Type B pancreatic cell (in vitro differentiated cells): ENCODE data around the gene LYSMD1. TPM values are rescaled to one million over a fixed set of nuclear protein-coding genes. Genes with fewer than 3 reads are reported as not detected.
A peak's percentile ranks its signal among the peaks of the same experiment; 100 is the strongest.

Experiments used
- DNase-seq: peaks from one replicate; pipeline ENCODE4 v3.0.0; 2021; ENCODE audit warnings: mixed read lengths; ENCODE audit not compliant: unreplicated experiment; ENCODE audit errors: extremely low spot score
- H3K27ac Mint-ChIP-seq: 2 replicates; pipeline ENCODE4 v1.8.0; 2021; ENCODE audit warnings: mild to moderate bottlenecking, mixed read lengths
- H3K27me3 Mint-ChIP-seq: 2 replicates; pipeline ENCODE4 v1.8.0; 2021; ENCODE audit warnings: mixed read lengths
- H3K36me3 Mint-ChIP-seq: 2 replicates; pipeline ENCODE4 v1.8.0; 2021; ENCODE audit warnings: mixed read lengths
- H3K4me1 Mint-ChIP-seq: one replicate; pipeline ENCODE4 v1.8.0; 2021; ENCODE audit warnings: mixed read lengths; ENCODE audit not compliant: unreplicated experiment
- H3K4me3 Mint-ChIP-seq: 2 replicates; pipeline ENCODE4 v1.8.0; 2021; ENCODE audit warnings: mild to moderate bottlenecking, mixed read lengths
- H3K9me3 Mint-ChIP-seq: 2 replicates; pipeline ENCODE4 v1.8.0; 2021; ENCODE audit warnings: mixed read lengths
- CTCF ChIP-seq: fragments of 200-600 bp; sonication (generic); conservative IDR thresholded peaks from 2 replicates; pipeline ENCODE4 v1.5.0; 2021; ENCODE audit warnings: antibody characterized with exemption, mild to moderate bottlenecking
- total RNA-seq: library from RNA; stranded (reverse); gene quantifications from 2 replicates; pipeline ENCODE4 v1.2.1, GENCODE V29; 2021; ENCODE audit warnings: low replicate concordance

Gene LYSMD1
- total RNA-seq, 1 donor from 2014 or later, result 12.3 TPM

GRCh38 chr1:151167116-151167515, 1.4 kb upstream of the LYSMD1 start:
- H3K4me1 Mint-ChIP-seq, result peaks cover 26% of the 10 kb centered on the region
- H3K27ac Mint-ChIP-seq, result peak overlapping the region; percentile 98
- peaks cover 4% of the 10 kb centered on the region for H3K27me3 Mint-ChIP-seq
- H3K4me3 Mint-ChIP-seq, result peak overlapping the region; percentile 97
- TF ChIP-seq CTCF, result no peak
- no peak for DNase-seq
- no peaks in the 10 kb centered on the region for H3K9me3 Mint-ChIP-seq
- peaks cover 14% of the 10 kb centered on the region for H3K36me3 Mint-ChIP-seq

GRCh38 chr1:151166505-151166956, 829 bp upstream of the LYSMD1 start:
- Mint-ChIP-seq H3K27ac (peak overlapping the region; percentile 98), H3K4me1 (peaks cover 26% of the 10 kb centered on the region), H3K27me3 (peaks cover 4% of the 10 kb centered on the region), H3K4me3 (peak overlapping the region; percentile 97), H3K36me3 (peaks cover 19% of the 10 kb centered on the region), H3K9me3 (no peaks in the 10 kb centered on the region)
- DNase-seq, result no peak
- TF ChIP-seq CTCF, result no peak

GRCh38 chr1:151165281-151165737, 393 bp downstream of the LYSMD1 start:
- peaks cover 4% of the 10 kb centered on the region for H3K27me3 Mint-ChIP-seq
- H3K27ac Mint-ChIP-seq, result peak overlapping the region; percentile 98
- DNase-seq, result no peak
- peaks cover 26% of the 10 kb centered on the region for H3K4me1 Mint-ChIP-seq
- H3K9me3 Mint-ChIP-seq, result no peaks in the 10 kb centered on the region
- H3K4me3 Mint-ChIP-seq, result peak overlapping the region; percentile 97
- H3K36me3 Mint-ChIP-seq, result peaks cover 17% of the 10 kb centered on the region
- no peak for TF ChIP-seq CTCF

- no peaks in the 10 kb centered on the region for H3K9me3 Mint-ChIP-seq
- peak overlapping the region; percentile 97 for H3K4me3 Mint-ChIP-seq
- H3K36me3 Mint-ChIP-seq, result peaks cover 17% of the 10 kb centered on the region
- no peak for DNase-seq
- no peak for TF ChIP-seq CTCF
- peaks cover 26% of the 10 kb centered on the region for H3K4me1 Mint-ChIP-seq
- H3K27ac Mint-ChIP-seq, result peak overlapping the region; percentile 98
- H3K27me3 Mint-ChIP-seq, result peaks cover 4% of the 10 kb centered on the region
Observed at GRCh38 chr1:151164732-151165280, 896 bp downstream of the LYSMD1 start.

GRCh38 chr1:151159373-151159772, 6.3 kb downstream of the LYSMD1 start:
- Mint-ChIP-seq H3K4me1 (peaks cover 2% of the 10 kb centered on the region), H3K27ac (no peak overlapping the region), H3K36me3 (peaks cover 14% of the 10 kb centered on the region), H3K27me3 (no peaks in the 10 kb centered on the region), H3K4me3 (no peak overlapping the region), H3K9me3 (no peaks in the 10 kb centered on the region)
- TF ChIP-seq CTCF, result no peak
- no peak for DNase-seq
